HUES64 (cell line): Measurements from ENCODE around the gene FAM187B.

ENCODE experiments used
- H3K27ac ChIP-seq: 2 replicates; pipeline ENCODE4 v1.7.0; 2013; ENCODE audit warnings: low read depth, low read length, inconsistent platforms
- H3K27me3 ChIP-seq: 2 replicates; pipeline ENCODE4 v1.6.1; 2013; ENCODE audit warnings: mild to moderate bottlenecking, low read length; ENCODE audit not compliant: insufficient read depth
- H3K36me3 ChIP-seq: 2 replicates; pipeline ENCODE4 v1.6.1; 2013; ENCODE audit warnings: mild to moderate bottlenecking, low read length; ENCODE audit not compliant: insufficient read depth
- H3K4me1 ChIP-seq: 2 replicates; pipeline ENCODE4 v1.6.1; 2013; ENCODE audit warnings: mild to moderate bottlenecking, low read length, moderate library complexity; ENCODE audit not compliant: insufficient read depth
- H3K4me3 ChIP-seq: 2 replicates; pipeline ENCODE4 v1.5.1; 2013; ENCODE audit warnings: mild to moderate bottlenecking, low read length, moderate library complexity
- H3K9ac ChIP-seq: 2 replicates; pipeline ENCODE4 v1.6.1; 2013; ENCODE audit warnings: mild to moderate bottlenecking, low read depth, low read length
- H3K9me3 ChIP-seq: 2 replicates; pipeline ENCODE4 v1.6.1; 2013; ENCODE audit warnings: low read depth, low read length; ENCODE audit not compliant: insufficient read depth
- WGBS: fragments of 150-250, 120-280 bp; methylation state at CpG from one replicate; pipeline ENCODE4 v1.1.7; 2013; ENCODE audit warnings: missing lambda C conversion rate; 5-methylcytosine and 5-hydroxymethylcytosine counted together

Gene FAM187B

DNA sequence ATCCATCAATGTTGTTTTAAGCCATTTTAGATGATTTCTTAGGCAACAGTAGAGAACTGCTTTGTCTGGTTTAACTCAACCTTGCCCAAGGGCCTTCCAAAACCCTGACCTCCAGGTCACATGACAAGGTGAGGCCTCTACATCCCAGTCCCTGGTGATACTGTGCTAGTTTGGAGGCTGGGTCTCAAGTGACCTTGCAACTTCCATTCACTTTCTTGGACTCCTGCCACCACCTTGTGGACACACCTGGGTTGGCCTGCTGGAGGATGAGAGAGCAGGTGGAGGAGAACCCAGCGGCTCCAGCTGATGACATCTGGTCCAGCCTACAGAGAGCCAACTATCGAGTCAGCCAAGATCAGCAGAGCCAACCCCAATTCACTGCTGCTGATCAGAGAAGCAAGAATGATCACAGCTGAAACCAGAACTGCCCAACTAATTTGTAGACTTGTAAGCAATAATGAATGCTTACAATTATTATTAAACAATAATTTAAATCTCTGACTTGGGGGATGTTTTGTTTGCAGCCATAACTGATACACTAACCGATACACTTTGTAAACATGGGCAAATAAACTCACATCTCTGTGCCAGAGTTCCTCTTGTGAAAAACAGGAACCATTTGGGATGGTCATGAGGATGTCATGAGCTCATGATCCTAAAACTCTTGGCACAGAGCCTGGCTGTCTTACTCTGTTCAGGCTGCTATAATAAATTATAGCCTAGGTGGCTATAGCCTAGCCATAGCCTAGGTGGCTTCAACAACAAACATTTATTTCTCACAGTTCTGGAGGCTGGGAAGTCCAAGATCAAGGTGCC is 11.5 kb downstream of the FAM187B start:
- no peak overlapping the region for H3K27ac ChIP-seq
- H3K36me3 ChIP-seq = no peaks in the 10 kb centered on the region
- H3K27me3 ChIP-seq = no peaks in the 10 kb centered on the region
- H3K4me3 ChIP-seq = no peak overlapping the region
- H3K4me1 ChIP-seq = no peaks in the 10 kb centered on the region
- WGBS = 75% methylated on average over 3 of the region's 3 CpGs
- peaks cover 8% of the 10 kb centered on the region; the same call in 1 of the 2 replicates for H3K9me3 ChIP-seq
- H3K9ac ChIP-seq = no peak overlapping the region

GRCh38 chr19:35216016-35216832 is 12.3 kb downstream of the FAM187B start:
- Histone ChIP-seq H3K27ac (no peak overlapping the region), H3K4me3 (no peak overlapping the region), H3K4me1 (no peaks in the 10 kb centered on the region), H3K27me3 (no peaks in the 10 kb centered on the region), H3K36me3 (no peaks in the 10 kb centered on the region), H3K9me3 (peaks cover 8% of the 10 kb centered on the region; the same call in 1 of the 2 replicates), H3K9ac (no peak overlapping the region)
- WGBS = 94% methylated on average over 7 of the region's 8 CpGs

GRCh38 chr19:35214766-35215422 is 13.6 kb downstream of the FAM187B start:
- no peaks in the 10 kb centered on the region for H3K4me1 ChIP-seq
- 91% methylated on average over 7 of the region's 7 CpGs for WGBS
- no peaks in the 10 kb centered on the region for H3K27me3 ChIP-seq
- H3K4me3 ChIP-seq = no peak overlapping the region
- H3K36me3 ChIP-seq = no peaks in the 10 kb centered on the region
- peaks cover 8% of the 10 kb centered on the region; the same call in 1 of the 2 replicates for H3K9me3 ChIP-seq
- no peak overlapping the region for H3K27ac ChIP-seq
- no peak overlapping the region for H3K9ac ChIP-seq

GRCh38 chr19:35213663-35214632 is 14.6 kb downstream of the FAM187B start:
- Histone ChIP-seq H3K4me1 (no peaks in the 10 kb centered on the region), H3K36me3 (no peaks in the 10 kb centered on the region), H3K9me3 (peaks cover 1% of the 10 kb centered on the region; the same call in 1 of the 2 replicates), H3K4me3 (no peak overlapping the region), H3K27ac (no peak overlapping the region), H3K9ac (no peak overlapping the region), H3K27me3 (no peaks in the 10 kb centered on the region)
- 89% methylated on average over 21 of the region's 21 CpGs for WGBS

- no peaks in the 10 kb centered on the region for H3K36me3 ChIP-seq
- no peak overlapping the region for H3K9ac ChIP-seq
- H3K4me3 ChIP-seq = no peak overlapping the region
- 0 out of 2 replicates have a peak, but pooled peaks cover 3% of the 10 kb centered on the region for H3K9me3 ChIP-seq
- no peaks in the 10 kb centered on the region for H3K4me1 ChIP-seq
- H3K27me3 ChIP-seq = no peaks in the 10 kb centered on the region
- H3K27ac ChIP-seq = no peak overlapping the region
- WGBS = 70% methylated on average over 7 of the region's 7 CpGs
Observed at GRCh38 chr19:35212241-35212640, 16.3 kb downstream of the FAM187B start.

DNA sequence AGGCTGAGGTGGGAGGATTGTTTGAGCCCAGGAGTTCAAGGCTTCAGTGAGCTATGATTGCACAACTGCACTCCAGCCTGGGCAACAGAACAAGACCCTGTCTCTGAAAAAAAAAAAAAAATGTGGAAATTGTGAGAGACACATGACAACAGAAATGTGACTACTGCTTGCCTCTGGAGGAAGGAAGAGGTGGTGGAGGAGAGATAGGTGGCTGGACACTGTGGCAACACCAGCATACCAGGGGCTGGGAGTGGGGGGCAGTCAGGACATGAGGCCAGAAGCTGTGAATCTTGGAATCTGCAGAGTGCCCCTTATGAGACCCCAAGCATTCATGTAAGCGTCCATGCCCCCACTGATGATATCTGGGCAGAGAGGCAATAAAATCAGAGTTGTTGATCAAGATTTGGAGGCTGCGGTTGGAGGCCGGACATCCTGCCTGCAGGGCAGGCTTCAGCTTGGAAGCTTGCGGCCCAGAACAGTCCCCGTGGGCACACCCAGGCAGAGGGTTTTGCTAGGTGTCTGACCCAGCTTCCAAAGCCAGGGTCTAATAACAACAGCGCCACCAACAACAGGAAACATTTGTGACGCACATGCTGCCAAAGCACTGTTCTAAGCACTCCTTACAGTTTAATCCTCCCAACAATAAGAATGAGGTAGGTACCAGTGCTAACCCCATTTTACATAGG is 16.9 kb downstream of the FAM187B start:
- no peak overlapping the region for H3K9ac ChIP-seq
- H3K36me3 ChIP-seq = no peaks in the 10 kb centered on the region
- 86% methylated on average over 7 of the region's 7 CpGs for WGBS
- H3K4me1 ChIP-seq = no peaks in the 10 kb centered on the region
- no peaks in the 10 kb centered on the region for H3K27me3 ChIP-seq
- no peak overlapping the region for H3K27ac ChIP-seq
- H3K9me3 ChIP-seq = 0 out of 2 replicates have a peak, but pooled peaks cover 3% of the 10 kb centered on the region
- H3K4me3 ChIP-seq = no peak overlapping the region

DNA sequence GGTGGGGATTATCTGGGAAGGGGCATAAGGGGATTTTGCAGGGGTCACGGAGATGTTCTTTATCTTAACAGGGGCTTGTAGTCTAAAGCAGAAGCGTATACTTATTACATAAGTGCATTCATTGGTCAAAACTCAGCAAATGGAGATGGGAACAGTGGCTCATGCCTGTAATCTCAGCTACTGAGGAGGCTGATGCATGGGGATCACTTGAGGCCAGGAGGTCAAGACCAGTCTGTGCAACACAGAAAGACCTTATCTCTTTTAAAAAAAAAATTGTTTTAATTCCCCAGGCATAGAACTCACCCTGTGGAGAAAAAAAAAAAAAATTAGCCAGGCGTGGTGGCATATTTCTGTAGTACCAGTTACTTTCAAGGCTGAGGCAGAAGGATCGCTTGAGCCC is 18.9 kb downstream of the FAM187B start:
- peaks cover 12% of the 10 kb centered on the region; the same call in 1 of the 2 replicates for H3K4me1 ChIP-seq
- 0 out of 2 replicates have a peak, but pooled peaks cover 3% of the 10 kb centered on the region for H3K9me3 ChIP-seq
- 93% methylated on average over 4 of the region's 4 CpGs for WGBS
- no peak overlapping the region for H3K9ac ChIP-seq
- H3K27ac ChIP-seq = no peak overlapping the region
- no peak overlapping the region for H3K4me3 ChIP-seq
- no peaks in the 10 kb centered on the region for H3K27me3 ChIP-seq
- H3K36me3 ChIP-seq = no peaks in the 10 kb centered on the region

DNA sequence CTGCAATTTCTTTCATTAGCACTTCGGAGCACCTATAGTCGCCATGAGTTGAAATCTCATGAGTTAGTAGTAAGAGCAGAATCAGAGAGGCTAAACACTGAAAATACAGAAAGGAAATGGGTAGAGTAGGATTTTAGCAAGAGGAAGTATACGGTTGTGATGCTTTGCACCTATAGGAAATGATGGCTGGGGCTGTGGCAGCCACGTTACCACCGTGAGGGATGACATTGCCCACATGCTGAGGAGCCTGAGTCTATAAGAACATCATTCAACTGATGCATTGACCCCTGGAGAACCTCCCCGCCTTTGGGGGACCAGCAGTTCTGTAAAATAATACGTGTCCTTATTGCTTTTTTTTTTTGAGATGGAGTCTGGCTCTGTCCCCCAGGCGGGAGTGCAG is 20.4 kb downstream of the FAM187B start:
- H3K9me3 ChIP-seq = 0 out of 2 replicates have a peak, but pooled peaks cover 3% of the 10 kb centered on the region

DNA sequence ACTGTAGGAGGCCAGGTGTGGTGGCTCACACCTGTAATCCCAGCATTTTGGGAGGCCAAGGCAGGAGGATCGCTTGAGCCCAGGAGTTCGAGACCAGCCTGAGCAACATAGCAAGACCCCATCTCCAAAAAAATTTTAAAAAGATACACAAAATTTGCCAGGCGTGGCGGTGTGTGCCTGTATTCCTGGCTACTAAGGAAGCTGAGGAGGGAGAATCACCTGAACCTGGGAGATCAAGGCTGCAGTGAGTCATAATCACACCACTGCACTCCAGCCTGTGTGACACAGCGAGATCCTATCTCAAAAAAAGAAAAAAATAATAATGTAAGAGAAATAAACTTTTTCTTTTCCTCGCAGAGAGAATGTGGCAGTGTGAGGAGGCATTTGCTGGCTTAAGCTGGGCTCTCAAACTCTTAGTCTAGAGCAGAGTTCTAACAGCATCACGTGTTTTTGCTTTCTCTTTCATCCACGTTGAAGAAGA is 21.1 kb downstream of the FAM187B start:
- Histone ChIP-seq H3K27ac (no peak overlapping the region), H3K9me3 (0 out of 2 replicates have a peak, but pooled peaks cover 3% of the 10 kb centered on the region), H3K27me3 (no peaks in the 10 kb centered on the region), H3K36me3 (no peaks in the 10 kb centered on the region), H3K9ac (no peak overlapping the region), H3K4me1 (peaks cover 31% of the 10 kb centered on the region), H3K4me3 (no peak overlapping the region)
- WGBS = 96% methylated on average over 6 of the region's 8 CpGs

More for the DNA sequence above, 20.4 kb downstream of the FAM187B start:
- 88% methylated on average over 8 of the region's 8 CpGs for WGBS
- H3K27ac ChIP-seq = no peak overlapping the region
- peaks cover 24% of the 10 kb centered on the region for H3K4me1 ChIP-seq
- no peak overlapping the region for H3K9ac ChIP-seq
- H3K27me3 ChIP-seq = no peaks in the 10 kb centered on the region
- H3K4me3 ChIP-seq = no peak overlapping the region
- H3K36me3 ChIP-seq = no peaks in the 10 kb centered on the region
